GF-D8 (cell line): ENCODE measurements around the gene C13orf46.
"Not testable (repeated sequence)": the region's sequence is repeated elsewhere in the genome, so short reads cannot be mapped to it uniquely, and the experiment has no call there.

Experiments used
- DNase-seq: peaks from one replicate; lab custom pipeline; 2025; lab: John Stamatoyannopoulos, UW

The C13orf46 gene

DNA sequence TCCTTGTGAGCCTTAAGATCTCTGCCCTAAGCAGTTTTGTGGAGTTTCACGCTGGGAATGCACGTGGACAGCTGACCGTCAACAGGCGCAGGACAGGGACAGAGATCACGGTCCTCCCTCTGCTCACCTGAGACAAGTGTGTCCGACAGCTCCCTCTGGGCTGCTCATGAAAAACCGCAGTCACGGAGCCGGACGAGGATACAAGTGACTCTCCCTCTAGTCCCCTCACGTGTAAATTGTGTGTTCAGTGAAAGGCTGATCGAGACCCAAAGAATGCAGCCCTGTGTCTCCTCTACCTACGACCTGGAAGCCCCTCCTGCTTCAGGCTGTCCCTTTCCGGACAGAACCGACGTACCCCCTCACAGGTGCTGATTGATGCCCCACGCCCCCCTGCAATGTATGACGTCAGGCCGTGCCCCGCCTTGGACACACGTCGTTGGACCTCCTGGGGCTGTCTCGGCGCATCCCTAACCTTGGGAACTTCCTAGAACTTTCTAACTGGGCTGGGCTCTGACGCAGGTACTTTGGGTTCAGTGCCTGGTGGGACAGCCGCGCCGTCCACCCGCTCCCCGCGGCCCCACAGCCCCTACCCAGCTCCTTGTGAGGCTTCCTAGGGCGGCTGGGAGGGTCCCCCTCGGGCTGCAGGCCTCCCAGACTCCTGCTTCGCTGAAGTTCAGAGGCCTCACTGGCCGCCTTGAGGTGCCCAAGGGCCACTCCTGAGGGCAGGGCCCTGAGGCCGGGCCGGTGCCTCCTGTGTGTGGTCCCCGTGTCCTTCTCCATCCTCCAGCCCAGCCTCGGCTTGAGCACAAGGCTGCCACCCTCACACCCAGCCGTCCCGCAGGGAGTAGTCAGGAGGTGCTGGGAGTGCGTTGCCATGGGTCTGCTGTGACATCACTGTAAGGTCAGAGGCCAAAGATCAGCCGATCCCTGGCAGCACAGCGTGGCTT lies at the start of gene C13orf46:
C13orf46 (minus strand) TSS at position 859 of the 947 bp plus-strand sequence; CDS start at position 780, 79 bp downstream.
- DNase-seq = no peak

DNA sequence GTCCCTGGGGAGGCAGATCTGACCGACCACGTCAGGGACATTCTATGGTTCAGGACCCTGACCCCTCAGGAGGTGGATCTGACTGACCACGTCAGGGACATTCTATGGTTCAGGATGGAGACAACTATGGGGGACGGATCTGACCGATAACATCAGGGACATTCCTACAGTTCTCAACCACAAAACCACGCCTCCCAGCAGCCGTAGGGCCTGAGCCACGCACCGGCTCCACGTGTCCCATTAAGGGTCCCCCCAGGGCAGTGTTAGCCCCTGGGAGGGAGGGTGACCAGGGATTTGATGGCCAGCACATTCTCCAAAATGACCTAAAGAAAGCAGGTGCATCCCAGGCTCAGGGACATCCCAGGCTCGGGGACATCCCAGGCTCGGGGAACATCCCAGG lies 49.0 kb upstream of the C13orf46 start:
- DNase-seq = no peak

DNA sequence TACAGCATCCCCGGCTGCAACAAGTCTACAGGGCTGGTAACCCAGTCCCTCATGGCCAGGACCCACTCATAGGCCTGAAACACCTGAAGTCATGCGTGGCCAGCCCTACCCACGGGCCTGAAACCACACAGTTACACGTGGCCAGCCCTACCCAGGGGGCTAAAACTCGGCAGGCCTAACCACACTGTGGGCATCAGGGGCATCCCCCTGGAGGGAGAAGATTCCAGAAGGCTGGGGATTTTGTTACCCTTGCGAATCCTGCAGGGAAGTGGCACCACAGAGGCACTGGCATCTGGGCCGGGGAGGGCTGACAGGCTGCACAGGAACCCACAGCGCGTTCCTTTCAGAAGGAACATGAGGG lies 48.4 kb upstream of the C13orf46 start:
- no peak for DNase-seq

DNA sequence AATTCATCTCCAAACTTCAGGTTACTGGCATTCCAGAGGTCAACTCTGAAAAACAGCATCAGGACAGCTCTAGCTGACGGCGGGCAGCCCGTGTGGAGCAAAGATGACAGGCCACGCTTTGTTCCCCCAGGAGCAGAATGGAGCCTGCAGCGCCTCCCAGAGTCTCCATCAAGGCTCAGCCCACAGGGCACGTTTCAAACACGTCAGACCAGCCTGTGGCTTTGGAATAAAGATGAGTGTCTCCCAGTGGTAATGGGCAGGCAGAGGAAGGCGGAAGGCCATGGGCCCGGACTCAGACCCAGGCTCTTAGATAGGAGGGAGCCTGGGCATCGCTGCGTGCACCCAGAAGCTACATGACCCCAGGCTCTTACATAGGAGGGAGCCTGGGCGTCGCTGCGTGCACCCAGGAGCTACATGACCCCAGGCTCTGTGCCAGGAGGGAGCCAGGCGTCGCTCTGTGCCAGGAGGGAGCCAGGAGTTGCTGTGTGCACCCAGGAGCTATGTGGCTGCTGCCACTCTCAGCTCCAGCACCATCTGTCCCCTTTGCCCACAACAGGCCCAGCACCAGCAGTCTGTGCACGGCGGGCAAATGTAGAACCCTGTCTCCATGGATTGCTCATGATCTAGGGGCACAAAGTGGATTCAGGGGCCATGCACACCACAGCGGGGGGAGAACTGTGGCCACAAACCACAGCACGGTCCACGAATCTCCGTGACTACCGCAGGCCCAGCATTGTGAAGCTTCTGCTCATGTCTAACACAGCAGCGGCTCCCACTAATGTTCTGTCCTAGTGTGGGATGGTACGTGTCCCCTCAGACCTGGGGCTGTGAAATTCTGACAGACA lies 47.8 kb upstream of the C13orf46 start:
- no peak for DNase-seq

DNA sequence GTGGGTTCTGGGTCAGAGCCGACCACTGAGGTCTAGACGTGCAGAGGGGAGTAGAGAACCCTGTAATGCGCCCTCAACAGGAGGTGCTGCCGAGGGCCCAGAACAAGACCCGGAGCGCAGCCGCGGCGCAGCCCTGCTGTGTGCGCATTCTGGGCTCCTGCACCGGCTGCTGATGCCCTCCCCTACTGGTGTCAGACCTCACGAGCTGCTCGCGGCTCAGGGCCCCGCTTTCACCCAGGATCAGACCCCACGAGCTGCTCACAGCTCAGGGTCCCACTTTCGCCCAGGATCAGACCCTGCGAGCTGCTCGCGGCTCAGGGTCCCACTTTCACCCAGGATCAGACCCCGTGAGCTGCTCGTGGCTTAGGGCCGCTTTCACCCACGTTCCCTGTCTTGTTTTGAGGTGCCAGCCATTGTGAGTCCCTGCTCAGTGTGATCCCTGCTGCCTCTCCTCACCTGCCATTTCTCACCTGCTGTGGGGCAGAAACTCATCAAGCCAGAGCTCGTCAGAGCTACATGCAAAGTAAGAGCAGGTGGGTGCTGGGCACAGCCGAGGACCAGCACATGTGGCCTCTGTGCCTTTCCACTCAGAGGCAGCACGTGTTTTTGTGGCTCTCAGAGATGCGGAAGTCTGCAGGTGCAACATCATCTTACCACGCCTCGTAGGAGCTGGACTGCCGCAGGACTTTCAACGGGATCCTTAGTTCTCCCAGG lies 47.0 kb upstream of the C13orf46 start:
- no peak for DNase-seq

DNA sequence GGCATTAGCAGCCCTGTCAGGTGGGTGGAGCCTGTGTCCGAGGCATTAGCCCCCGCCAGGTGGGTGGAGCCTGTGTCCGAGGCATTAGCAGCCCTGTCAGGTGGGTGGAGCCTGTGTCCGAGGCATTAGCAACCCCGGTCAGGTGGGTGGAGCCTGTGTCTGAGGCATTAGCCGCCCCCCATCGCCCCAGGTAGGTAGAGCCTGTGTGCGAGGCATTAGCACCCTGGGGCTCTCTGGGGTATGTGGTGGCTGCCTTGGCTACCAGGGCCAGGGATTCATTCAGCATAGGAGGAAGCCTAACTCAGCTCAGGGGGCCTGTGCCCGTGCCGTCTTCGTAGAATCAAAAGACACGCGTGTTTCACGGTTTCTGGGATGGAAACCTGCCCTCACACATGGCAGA lies 46.3 kb upstream of the C13orf46 start:
- not testable (repeated sequence) for DNase-seq

DNA sequence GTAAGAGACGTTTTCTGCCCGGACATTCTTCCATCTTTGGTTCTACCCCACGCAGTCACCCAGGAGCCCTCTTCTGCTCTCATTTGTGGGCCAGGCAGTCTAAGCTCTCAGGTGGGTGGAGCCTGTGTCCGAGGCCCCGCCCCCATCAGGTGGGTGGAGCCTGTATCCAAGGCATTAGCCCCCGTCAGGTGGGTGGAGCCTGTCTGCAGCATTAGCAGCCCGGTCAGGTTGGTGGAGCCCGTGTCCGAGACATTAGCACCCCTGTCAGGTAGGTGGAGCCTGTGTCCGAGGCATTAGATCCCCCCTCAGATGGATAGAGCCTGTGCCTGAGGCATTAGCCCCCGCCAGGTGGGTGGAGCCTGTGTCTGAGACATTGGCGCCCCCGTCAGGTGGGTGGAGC lies 45.5 kb upstream of the C13orf46 start:
- DNase-seq = no peak

DNA sequence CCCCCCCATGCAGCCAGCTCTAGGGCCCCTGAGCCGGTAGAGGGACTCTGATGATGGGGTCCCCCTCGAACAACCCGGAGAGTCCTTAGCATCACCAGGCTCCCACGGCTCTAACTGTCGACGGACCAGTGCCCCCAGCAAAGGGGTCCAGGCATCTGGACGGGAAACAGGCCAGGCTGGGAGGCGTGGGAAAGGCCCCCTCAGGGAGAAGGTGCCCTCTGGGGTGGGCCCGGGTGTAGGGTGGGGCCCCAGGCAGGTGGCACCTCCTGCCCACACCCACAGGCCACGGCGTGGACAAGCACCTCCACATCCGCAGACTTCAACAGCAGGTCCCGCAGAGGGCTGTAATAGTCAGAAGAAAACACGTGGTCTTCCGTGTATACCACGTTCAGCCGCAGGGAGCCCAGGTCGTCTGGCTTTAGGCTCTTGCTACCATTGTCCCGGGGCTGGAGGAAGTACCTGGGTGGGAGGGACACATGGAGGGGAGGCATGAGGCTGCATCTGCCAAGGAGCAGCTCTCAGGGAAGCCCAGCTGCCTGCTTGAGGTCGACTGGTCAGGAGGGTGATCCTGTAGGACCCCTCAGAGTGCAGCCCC lies 44.7 kb upstream of the C13orf46 start:
- no peak for DNase-seq

DNA sequence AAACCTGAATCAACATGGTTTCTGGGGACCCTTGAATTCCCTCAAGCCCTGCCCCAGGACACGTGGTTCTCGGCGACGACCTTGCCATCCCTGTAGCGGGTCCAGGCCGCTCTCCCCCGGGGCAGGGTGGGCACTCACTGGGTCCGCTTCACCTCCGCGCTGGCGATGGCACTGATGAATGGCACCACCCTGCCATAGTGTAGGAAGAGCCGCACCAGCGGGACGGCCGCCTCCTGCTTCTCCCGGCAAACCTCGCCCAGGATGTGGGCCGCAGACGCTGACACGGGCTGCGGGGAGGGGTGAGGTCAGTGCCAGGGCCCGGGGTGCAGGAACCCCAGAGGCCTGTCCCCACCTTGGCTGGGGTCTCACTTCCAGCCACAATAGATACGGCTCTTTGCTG lies 44.1 kb upstream of the C13orf46 start:
- no peak for DNase-seq

DNA sequence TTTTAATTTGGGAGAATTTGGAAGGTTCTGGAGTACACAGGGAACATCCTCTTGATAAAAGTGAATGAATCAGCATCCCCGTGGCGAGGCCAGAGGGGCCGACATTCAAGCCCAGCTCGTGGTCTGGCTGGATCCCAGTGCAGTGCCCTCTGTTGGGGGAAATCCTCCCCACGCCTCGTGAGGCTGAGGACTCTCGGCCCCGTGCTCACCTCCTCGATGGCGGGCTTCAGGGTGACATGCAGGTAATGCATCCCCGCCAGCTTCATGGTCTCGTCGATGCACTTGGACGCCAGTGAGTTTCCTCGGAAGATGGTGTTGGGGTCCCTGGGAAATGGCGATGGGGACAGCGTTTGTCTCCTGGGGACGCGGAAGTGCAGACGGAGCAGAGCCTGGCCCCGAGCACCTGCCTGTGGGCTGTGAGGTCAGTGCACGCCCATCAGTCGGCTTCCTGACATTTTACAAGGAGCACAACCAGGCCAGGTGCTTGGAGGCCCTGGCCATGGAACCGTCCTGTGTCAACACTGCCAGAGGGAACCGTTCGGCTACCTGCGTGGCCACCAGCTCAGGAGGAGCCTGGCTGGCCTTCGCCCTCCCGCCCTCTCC lies 43.3 kb upstream of the C13orf46 start:
- DNase-seq = no peak

DNA sequence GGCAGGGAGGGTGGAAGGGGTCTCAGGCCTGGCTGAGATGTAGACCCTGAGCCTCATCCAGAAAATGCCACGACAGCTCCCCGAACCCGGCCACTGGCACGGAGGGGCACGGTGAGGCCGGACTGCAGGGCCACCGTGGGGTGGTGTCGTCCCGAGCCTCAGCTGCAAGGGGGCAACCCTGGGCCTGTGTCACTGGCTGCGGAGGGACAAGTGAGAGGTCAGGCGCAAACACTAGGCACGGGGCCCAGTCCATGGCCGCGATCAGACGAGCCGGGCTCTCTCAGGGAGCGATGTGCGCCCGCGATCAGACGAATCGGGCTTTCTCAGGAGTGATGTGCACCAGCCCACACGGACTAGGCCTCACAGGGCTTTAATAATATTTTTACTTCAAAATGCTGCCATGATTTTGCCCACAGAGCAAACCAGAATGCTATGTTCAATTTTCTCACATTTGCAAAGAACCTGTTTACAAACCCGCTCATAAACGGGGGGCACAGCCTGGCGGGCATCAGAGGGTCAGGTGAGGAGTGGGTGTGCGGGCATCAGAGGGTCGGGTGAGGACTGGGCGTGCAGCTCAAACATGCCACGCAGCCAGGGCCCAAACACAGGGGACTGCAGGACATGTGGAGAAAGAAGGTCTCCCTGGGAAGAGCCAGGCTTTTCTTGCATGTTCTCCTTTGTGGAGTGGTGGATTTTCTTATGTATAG lies 42.6 kb upstream of the C13orf46 start:
- DNase-seq = no peak

DNA sequence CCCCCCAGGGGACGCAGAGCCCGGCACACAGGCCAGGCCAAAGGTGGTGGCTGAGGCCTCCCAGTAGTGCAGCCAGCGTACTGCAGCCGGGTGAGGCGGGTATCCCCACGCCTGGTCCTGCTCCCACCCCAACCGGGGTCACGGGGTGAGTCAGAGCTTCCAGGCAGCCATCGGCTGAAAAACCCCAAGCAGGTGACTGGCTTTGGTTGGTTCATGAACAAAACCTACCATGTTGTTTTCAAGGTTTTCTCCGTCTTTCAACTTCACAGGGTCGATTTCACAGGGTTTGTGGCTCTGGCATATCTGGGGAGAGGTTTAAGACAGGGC lies 42.1 kb upstream of the C13orf46 start:
- DNase-seq = no peak

DNA sequence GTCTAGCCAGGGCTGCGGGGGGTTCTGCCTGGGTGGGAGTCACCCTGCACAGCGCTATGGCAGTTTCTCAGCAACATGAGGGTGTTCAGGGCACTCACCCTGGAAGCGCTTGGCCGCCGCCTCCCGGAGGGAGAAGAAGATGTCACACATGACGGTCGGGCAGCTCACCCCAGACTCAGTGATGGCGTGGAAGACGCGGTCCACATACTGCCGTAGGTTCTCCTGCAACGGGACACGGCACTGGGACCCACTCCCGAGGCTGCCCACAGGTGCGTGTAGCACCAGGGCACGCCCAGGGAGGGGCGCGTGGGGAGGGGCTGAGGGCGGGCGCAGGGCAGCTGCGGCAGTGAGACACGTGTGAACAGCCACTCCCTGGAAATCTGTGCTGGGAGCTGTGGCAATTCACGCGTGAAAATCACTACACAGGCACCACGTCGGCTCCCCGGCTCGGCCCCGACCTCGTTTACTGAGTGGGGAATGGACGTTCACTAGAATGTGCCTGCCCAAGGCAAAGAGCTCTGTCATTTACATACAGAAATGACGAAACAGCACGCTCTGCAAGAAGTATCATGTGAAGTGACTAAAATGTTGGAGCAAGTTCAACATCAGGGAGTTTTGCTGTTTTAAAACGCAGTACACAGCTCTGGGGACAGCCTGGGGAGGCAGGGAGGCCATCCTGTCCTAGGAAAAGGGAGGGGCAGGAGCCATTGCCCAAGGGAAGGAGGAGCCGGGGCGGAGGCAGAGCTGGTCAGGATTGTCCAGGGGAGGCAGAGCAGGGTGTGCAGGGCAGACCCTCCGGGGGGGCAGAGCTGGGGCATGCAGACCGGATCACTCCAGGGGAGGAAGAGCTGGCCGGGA lies 41.5 kb upstream of the C13orf46 start:
- no peak for DNase-seq

DNA sequence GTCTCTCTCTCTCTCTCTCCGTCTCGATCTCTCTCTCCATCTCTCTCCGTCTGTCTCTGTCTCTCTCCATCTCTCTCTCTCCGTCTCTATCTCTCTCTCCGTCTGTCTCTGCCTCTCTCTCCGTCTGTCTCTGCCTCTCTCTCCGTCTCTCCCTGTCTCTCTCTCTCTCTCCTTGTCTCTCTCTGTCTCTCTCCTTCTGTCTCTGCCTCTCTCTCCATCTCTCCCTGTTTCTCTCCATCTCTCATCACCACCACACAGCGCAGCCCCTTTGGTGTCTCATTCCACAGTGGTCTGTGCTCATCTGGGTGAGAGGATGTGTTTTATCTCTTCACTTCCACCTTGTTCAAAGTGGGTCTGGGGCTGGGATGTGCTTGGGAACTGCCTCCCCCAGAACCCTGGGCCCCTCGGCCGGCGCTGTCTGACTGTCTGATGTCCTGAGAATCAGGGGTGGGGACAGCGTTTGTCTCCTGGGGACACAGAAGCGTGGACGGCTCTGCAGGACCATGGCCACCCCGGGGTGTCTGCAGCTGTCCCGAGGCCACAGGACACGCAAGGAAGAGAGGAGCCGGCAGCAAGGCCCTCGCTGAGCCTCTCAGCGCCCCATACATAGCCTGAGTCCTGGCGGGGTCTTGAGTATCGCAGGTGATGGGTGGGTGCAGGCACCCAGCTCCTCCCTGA lies 40.2 kb upstream of the C13orf46 start:
- no peak for DNase-seq

DNA sequence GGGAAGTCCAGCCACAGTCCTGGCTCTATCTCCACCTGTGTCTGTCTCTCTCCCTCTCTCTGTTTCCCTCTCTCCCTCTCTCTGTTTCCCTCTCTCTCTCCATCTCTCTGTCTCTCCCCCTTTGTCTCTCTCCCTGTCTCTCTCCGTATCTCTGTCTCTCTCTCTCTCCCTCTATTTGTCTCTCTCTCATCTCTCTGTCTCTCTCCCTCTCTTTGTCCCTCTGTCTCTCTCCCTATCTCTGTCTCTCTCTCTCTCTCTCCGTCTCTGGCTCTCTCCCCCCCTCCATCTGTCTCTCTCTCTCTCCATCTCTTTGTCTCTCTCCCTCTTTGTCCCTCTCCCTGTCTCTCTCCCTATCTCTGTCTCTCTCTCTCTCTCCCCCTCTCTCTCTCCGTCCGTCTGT lies 39.5 kb upstream of the C13orf46 start:
- DNase-seq = no peak

DNA sequence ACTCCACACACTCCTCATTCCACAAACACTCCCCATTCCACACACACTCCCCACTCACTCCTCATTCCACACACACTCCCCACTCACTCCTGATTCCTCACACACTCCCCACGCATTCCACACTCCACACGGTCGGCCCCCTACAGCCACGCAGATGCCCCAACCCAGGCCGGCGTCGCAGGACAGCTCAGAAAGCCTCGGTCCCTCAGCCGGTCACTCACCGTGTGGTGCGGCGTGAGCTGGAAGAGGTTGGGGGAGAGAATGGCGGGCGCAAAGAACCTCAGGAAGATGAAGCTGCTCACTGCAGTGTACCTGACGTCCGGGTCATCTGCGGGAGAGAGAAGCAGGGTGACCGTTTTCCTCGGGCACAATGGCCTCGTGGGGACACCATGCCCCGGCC lies 39.0 kb upstream of the C13orf46 start:
- no peak for DNase-seq

DNA sequence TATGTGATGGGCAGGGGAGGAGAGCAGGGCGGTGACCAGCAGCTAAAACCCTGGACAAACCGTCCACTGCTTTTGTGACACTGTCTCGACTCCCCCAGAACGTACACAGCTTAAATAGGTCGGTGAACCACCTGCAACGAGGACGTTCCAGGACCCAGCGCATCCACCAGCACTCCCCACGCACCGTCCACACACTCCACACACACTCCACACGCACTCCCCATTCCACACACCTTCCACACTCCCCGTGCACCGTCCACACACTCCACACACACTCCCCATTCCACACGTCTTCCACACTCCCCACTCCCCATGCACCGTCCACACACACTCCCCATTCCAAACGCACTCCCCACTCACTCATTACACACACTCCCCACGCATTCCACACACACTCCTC lies 38.3 kb upstream of the C13orf46 start:
- no peak for DNase-seq

DNA sequence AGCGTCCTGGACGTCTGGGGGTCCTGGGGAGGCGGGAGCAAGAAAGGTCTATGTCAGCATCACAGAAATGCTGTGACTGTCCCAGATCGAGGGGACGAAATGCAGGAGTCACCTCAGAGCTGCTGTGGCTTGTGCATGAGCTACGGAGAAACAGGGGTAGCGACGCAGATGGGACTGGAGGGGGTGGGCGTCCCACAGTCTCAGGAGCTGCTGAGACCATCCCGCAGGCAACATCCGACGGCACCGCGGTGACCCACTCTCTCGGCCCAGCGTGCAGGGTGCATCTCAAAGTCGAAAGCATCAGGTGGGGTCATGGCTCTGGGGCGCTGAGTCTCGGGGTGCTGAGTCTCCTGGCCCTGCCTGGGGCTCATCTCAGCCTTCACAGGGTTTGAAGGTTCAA lies 37.4 kb upstream of the C13orf46 start:
- DNase-seq = no peak

DNA sequence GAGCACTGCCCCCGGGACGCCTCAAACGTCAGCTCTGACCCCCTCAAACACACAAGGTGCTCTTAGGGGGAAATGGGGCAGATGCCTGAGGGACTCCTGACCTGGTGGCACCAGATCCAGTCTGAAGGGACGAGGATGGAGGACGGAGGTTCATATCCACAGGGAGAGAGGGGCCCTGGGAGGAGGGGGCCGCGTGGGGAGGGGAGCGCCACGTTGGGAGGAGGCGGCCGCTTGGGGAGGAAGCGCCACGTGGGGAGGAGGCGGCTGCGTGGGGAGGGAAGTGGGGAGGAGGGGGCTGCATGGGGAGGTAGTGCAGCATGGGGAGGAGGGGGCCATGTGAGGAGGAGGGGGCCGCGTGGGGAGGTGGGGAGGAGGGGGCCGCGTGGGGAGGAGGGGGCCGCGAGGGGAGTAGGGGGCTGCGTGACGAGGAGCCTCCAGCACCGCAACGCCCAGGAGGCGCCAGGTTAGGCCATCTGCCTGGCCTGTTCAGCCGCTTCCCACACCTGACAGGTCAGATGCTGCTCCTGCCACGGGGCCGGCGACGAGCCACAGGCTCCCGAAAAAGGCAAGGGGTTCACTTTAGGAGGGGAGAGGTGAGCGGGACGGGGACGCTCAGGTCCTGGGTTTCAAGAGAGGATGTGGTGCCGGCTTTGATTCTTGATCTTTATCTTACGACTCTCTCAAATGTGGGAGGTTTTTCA lies 36.7 kb upstream of the C13orf46 start:
- DNase-seq = no peak
